Type B pancreatic cell (in vitro differentiated cells): ENCODE measurements around the gene SOBP. TPM values are rescaled to one million over a fixed set of nuclear protein-coding genes. Genes with fewer than 3 reads are reported as not detected.

Experiments used
- DNase-seq: peaks from one replicate; pipeline ENCODE4 v3.0.0; 2021; ENCODE audit warnings: mixed read lengths; ENCODE audit not compliant: unreplicated experiment; ENCODE audit errors: extremely low spot score
- H3K27ac Mint-ChIP-seq: 2 replicates; pipeline ENCODE4 v1.8.0; 2021; ENCODE audit warnings: mild to moderate bottlenecking, mixed read lengths
- H3K27me3 Mint-ChIP-seq: 2 replicates; pipeline ENCODE4 v1.8.0; 2021; ENCODE audit warnings: mixed read lengths
- H3K36me3 Mint-ChIP-seq: 2 replicates; pipeline ENCODE4 v1.8.0; 2021; ENCODE audit warnings: mixed read lengths
- H3K4me1 Mint-ChIP-seq: one replicate; pipeline ENCODE4 v1.8.0; 2021; ENCODE audit warnings: mixed read lengths; ENCODE audit not compliant: unreplicated experiment
- H3K4me3 Mint-ChIP-seq: 2 replicates; pipeline ENCODE4 v1.8.0; 2021; ENCODE audit warnings: mild to moderate bottlenecking, mixed read lengths
- H3K9me3 Mint-ChIP-seq: 2 replicates; pipeline ENCODE4 v1.8.0; 2021; ENCODE audit warnings: mixed read lengths
- total RNA-seq: library from RNA; stranded (reverse); gene quantifications from 2 replicates; pipeline ENCODE4 v1.2.1, GENCODE V29; 2021; ENCODE audit warnings: low replicate concordance
- TF ChIP-seq, protein P1 (sequence below): fragments of 200-600 bp; sonication (generic); conservative IDR thresholded peaks from 2 replicates; pipeline ENCODE4 v1.5.0; 2021; ENCODE audit warnings: antibody characterized with exemption, mild to moderate bottlenecking

The SOBP gene
- total RNA-seq, 1 donor from 2014 or later = 19.4 TPM

DNA sequence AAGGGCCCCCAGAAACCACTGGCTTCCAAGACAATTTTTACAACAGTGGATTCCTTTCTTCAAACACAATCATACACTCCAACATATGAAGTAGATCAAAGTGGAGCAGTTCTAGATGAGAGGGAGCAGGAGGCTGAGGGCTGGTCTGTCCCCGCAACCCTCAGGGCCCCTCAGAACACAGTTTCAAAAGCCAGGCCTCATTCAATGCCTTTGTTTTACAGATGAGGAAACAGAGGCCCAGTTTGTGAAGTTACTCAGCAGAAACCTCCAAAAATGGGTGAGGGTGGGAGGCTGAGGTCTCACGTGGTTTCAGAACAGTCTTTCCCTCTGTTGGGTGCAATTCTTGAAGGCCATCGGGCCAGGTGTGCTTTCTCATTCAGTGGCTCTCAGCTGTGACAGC is 199.3 kb downstream of the SOBP start:
- H3K36me3 Mint-ChIP-seq = no peaks in the 10 kb centered on the region
- peaks cover 13% of the 10 kb centered on the region for H3K4me1 Mint-ChIP-seq
- H3K9me3 Mint-ChIP-seq = peaks cover 9% of the 10 kb centered on the region
- TF ChIP-seq, protein P1, sequence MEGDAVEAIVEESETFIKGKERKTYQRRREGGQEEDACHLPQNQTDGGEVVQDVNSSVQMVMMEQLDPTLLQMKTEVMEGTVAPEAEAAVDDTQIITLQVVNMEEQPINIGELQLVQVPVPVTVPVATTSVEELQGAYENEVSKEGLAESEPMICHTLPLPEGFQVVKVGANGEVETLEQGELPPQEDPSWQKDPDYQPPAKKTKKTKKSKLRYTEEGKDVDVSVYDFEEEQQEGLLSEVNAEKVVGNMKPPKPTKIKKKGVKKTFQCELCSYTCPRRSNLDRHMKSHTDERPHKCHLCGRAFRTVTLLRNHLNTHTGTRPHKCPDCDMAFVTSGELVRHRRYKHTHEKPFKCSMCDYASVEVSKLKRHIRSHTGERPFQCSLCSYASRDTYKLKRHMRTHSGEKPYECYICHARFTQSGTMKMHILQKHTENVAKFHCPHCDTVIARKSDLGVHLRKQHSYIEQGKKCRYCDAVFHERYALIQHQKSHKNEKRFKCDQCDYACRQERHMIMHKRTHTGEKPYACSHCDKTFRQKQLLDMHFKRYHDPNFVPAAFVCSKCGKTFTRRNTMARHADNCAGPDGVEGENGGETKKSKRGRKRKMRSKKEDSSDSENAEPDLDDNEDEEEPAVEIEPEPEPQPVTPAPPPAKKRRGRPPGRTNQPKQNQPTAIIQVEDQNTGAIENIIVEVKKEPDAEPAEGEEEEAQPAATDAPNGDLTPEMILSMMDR = no peak
- no peaks in the 10 kb centered on the region for H3K27me3 Mint-ChIP-seq
- no peak overlapping the region for H3K4me3 Mint-ChIP-seq
- no peak for DNase-seq
- H3K27ac Mint-ChIP-seq = no peak overlapping the region

DNA sequence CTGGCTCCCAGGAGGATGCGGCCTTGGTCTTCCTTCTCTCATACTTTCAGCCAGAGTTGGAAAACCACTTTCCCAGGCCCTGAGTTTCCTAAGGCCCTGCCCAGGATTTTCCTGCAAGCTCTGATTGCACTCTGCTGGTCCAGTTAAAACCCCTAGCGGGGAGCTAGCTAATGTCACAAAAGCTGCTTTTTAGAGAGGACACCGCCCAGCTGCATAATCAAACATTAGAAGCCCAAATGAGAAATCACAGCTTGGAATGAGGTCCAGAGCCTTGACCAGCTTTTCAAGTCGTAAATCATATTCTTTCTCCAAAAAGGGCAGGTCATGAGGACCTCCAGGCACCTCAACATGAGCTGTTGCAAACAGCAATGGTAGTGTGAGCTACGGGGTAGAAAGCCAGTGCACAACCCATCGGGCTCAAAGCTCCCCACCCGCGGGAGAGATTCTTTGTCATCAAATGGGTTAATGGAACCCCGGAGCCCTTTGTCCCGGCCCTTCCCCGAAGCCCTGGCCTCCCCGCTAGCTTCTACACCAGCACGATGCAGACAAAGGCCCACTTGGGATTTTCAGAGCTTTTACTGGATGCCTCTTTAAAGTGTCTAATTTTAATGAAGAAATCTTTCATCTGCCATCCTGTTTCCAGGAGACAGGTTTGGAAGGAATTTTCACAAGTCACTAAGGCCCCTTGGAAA is 200.2 kb downstream of the SOBP start:
- H3K9me3 Mint-ChIP-seq = peaks cover 9% of the 10 kb centered on the region
- DNase-seq = no peak
- peaks cover 13% of the 10 kb centered on the region for H3K4me1 Mint-ChIP-seq
- H3K36me3 Mint-ChIP-seq = no peaks in the 10 kb centered on the region
- peak overlapping the region; percentile 16 for H3K27ac Mint-ChIP-seq
- H3K4me3 Mint-ChIP-seq = no peak overlapping the region
- H3K27me3 Mint-ChIP-seq = no peaks in the 10 kb centered on the region
- TF ChIP-seq, protein P1 = peak; percentile 17

DNA sequence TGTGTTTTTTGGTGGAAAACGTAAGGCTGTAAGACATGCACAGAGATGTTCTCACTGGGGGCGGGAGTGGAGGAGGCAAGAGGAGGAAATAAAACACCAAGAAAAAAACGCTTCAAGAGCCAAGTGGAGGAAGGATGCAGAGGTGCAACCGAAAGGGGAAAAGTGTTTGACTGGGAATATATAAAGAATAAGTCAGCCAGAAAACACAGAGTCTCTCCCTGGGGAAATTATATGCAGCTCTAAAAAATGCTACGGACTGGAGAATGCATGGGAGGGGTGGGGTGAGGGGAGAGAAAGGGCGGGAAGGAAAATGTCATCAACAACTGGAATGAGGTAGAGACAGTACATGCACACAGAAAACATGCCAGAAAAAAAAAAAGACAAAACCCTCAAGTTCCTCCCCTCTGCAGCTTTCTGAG is 200.7 kb downstream of the SOBP start:
- Mint-ChIP-seq H3K9me3 (peaks cover 9% of the 10 kb centered on the region), H3K36me3 (no peaks in the 10 kb centered on the region), H3K4me1 (peaks cover 13% of the 10 kb centered on the region), H3K27ac (peak overlapping the region; percentile 16), H3K4me3 (no peak overlapping the region), H3K27me3 (peaks cover 1% of the 10 kb centered on the region)
- TF ChIP-seq, protein P1 = no peak
- no peak for DNase-seq

DNA sequence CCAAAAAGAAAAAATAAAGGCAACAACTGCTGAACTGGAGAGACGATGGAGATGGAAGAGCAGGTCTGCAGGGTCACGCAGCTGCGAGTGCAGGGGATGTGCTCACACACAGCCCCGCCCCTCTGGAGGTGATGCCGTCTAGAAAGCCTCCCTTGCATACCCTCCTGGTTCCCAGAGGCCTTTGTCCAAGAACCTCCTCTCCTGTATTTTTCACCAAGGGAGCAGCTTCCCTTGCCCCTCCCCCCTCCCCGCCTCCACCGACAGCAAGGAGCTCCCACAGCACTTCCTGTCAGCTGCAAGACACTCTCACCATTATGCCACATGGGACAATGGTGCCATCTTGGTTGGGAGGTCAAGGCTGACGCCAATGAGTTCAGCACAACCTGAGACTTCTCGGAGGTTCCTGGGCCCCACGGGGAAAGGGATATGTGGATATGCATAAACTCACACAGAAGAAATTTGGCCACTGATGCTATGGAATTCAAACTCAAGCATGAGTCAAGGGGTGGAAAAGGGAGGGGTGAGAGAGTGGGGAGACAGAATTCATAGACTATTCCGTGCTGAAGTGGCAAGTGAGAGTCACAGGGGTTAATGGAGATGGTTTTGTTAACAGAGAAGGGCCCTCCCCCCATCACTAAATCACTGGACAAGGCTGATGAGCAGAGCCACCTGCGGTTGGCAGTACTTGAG is 201.3 kb downstream of the SOBP start:
- Mint-ChIP-seq H3K27ac (peak overlapping the region; percentile 16), H3K27me3 (peaks cover 2% of the 10 kb centered on the region), H3K9me3 (peaks cover 9% of the 10 kb centered on the region), H3K4me3 (no peak overlapping the region), H3K36me3 (no peaks in the 10 kb centered on the region), H3K4me1 (peaks cover 13% of the 10 kb centered on the region)
- DNase-seq = no peak
- TF ChIP-seq, protein P1 = no peak

DNA sequence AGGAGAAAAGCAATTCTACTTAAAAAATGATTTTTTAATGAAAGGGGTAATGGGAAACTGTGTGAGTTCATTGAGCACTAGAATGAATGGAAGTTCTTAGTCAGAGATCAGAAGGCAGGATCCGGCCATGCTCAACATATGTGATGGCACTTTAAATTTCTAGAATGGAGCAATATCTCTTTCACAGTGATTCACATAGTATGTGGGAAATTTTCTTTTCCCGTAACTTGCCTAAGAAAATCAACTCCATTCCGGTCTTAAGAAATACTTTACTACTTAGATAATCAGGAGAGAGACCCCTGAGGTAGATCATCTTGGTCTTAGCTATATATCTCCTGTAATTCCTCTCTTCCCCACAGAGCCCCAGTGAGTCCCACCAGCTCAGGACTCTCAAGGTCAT is 202.4 kb downstream of the SOBP start:
- peaks cover 4% of the 10 kb centered on the region for H3K9me3 Mint-ChIP-seq

More for the DNA sequence above, 202.4 kb downstream of the SOBP start:
- H3K4me1 Mint-ChIP-seq = peaks cover 19% of the 10 kb centered on the region
- no peak overlapping the region for H3K27ac Mint-ChIP-seq
- no peak overlapping the region for H3K4me3 Mint-ChIP-seq
- H3K36me3 Mint-ChIP-seq = no peaks in the 10 kb centered on the region
- no peak for DNase-seq
- TF ChIP-seq, protein P1 = no peak
- peaks cover 2% of the 10 kb centered on the region for H3K27me3 Mint-ChIP-seq
